A549 treated with GW870086 at 1 μM for 4 hours (cell line): ENCODE data around the gene SPRY2. TPM values are rescaled to one million over a fixed set of nuclear protein-coding genes. Genes with fewer than 3 reads are reported as not detected.

Experiments used
- total RNA-seq: library from RNA; stranded (reverse); fragments of 200-300 nt; extraction: Qiagen RNA extraction; gene quantifications from 5 replicates; pipeline ENCODE4 v1.2.3, GENCODE V29; 2022; ENCODE audit warnings: low read depth

The SPRY2 gene, protein sequence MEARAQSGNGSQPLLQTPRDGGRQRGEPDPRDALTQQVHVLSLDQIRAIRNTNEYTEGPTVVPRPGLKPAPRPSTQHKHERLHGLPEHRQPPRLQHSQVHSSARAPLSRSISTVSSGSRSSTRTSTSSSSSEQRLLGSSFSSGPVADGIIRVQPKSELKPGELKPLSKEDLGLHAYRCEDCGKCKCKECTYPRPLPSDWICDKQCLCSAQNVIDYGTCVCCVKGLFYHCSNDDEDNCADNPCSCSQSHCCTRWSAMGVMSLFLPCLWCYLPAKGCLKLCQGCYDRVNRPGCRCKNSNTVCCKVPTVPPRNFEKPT
- 11.5 to 16.3 TPM (median 13.9 TPM) in 5 replicates for total RNA-seq

DNA sequence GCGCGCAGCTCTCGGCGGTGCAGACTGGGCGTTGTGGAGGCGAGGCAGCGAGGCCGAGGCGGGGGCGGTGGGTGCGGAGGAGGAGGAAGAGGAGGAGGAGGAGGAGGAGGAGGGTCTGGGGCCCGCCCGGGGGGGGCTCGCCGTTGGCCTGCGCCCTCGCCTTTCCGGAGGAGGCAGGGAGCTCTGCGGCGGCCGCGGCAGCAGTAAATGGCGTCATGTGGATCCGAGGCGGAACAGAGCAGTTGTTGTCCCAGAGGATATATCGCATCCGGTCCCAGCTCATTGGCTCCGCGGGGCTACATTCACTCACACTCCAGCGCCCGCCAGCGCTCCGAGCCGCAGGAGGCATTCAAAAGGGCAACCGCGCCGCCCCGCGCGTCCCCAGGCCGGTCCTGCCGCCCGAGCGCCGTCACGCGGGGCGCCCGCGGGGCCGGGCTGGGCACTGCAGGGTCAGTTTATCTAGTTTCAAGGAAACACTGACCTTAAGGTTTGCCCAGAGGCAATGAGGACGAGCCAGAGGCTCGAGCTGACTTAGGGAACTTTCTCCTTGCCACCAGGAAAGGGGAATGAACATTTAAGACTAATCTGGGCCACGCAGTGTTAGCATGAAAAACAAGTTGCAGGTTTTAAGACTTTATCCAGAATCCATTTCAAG, at the start of gene SPRY2:
Gene SPRY2 (minus strand): TSS at position 26 of the 655 bp plus-strand sequence. CDS start 3,421 bp downstream, outside the sequence.

